K562 (cell line): Measurements from ENCODE around the gene WDR46. TPM values are rescaled to one million over a fixed set of nuclear protein-coding genes. Genes with fewer than 3 reads are reported as not detected.

ENCODE experiments used
- ADNP ChIP-seq: fragments of 200-800 bp; sonication (Bioruptor generic); IDR thresholded peaks from 2 replicates; pipeline ENCODE4 v1.6.1; 2016; ENCODE audit warnings: missing genetic modification characterization, missing compliant biosample characterization
- ATF2 ChIP-seq: sonication (generic); formaldehyde crosslinking; IDR thresholded peaks from 2 replicates; pipeline ENCODE4 v1.8.1; 2022; ENCODE audit warnings: missing genetic modification reagents
- CREB1 ChIP-seq, 2 experiments: sonication (generic) in 1 of 2; formaldehyde crosslinking in 1 of 2; IDR thresholded peaks; 2 replicates each; pipeline versions ENCODE4 v1.6.1 to v1.8.0; 2012 to 2022; ENCODE audit warnings: inconsistent platforms in 1 of 2, mild to moderate bottlenecking in 1 of 2, missing genetic modification reagents in 1 of 2, moderate library complexity in 1 of 2
- EP400 ChIP-seq: fragments of 450-650 bp; IDR thresholded peaks from 2 replicates; pipeline ENCODE4 v1.6.1; 2017; ENCODE audit warnings: antibody characterized with exemption, mild to moderate bottlenecking, moderate library complexity
- HDAC3 ChIP-seq: fragments of 450-650 bp; IDR thresholded peaks from 2 replicates; pipeline ENCODE4 v1.6.1; 2018; ENCODE audit warnings: borderline replicate concordance, mild to moderate bottlenecking, moderate library complexity; ENCODE audit not compliant: partially characterized antibody
- KLF16 ChIP-seq: IDR thresholded peaks from 2 replicates; pipeline ENCODE4 v1.6.1; 2016; ENCODE audit warnings: antibody characterized with exemption
- NFIC ChIP-seq: fragments of 450-650 bp; IDR thresholded peaks from 2 replicates; pipeline ENCODE4 v1.6.1; 2017; ENCODE audit warnings: mild to moderate bottlenecking, inconsistent platforms
- NONO ChIP-seq, 2 experiments: fragments of 200-400 bp in 1 of 2; fragments of 450-650 bp in 1 of 2; formaldehyde crosslinking in 1 of 2; IDR thresholded peaks; 2 replicates each; pipeline ENCODE4 v1.6.1; 2017; ENCODE audit warnings: low read depth in 2 of 2, mild to moderate bottlenecking in 2 of 2, moderate library complexity in 2 of 2, low read length in 1 of 2
- POLR2B ChIP-seq: fragments of 450-650 bp; IDR thresholded peaks from 2 replicates; pipeline ENCODE4 v1.6.1; 2018; ENCODE audit warnings: low read depth; ENCODE audit not compliant: partially characterized antibody
- RHOXF2B ChIP-seq: fragments of 250-450 bp; sonication (Bioruptor Pico); conservative IDR thresholded peaks from 2 replicates; pipeline ENCODE4 v1.5.1; 2021
- SRF ChIP-seq, 2 experiments: fragments of 250-450, 450-650 bp in 1 of 2; sonication (Bioruptor Pico) in 1 of 2; sonication (generic) in 1 of 2; formaldehyde crosslinking; IDR thresholded peaks; 2 replicates each; pipeline versions ENCODE4 v1.5.0 to v1.5.1; 2020 to 2022; ENCODE audit warnings: mild to moderate bottlenecking in 1 of 2, missing genetic modification reagents in 1 of 2
- STAT5B ChIP-seq: fragments of 250-450 bp; sonication (Bioruptor Pico); IDR thresholded peaks from 2 replicates; pipeline ENCODE4 v1.8.0; 2021; ENCODE audit warnings: mild to moderate bottlenecking, inconsistent platforms
- ZBED1 ChIP-seq: IDR thresholded peaks from 2 replicates; pipeline ENCODE4 v1.6.1; 2014
- ZNF140 ChIP-seq: fragments of 250-450 bp; sonication (Bioruptor Pico); IDR thresholded peaks from 2 replicates; pipeline ENCODE4 v1.8.0; 2021; ENCODE audit warnings: moderate library complexity, mild to moderate bottlenecking, inconsistent platforms
- ZNF324 ChIP-seq: fragments of 250-450 bp; sonication (Bioruptor Pico); IDR thresholded peaks from 2 replicates; pipeline ENCODE4 v1.4.0; 2020; ENCODE audit warnings: mild to moderate bottlenecking
- ZNF407 ChIP-seq: fragments of 450-650 bp; IDR thresholded peaks from 2 replicates; pipeline ENCODE4 v1.6.1; 2016; ENCODE audit warnings: low read depth
- ZNF707 ChIP-seq: fragments of 250-450 bp; sonication (Bioruptor Pico); conservative IDR thresholded peaks from 2 replicates; pipeline ENCODE4 v1.8.0; 2022; ENCODE audit warnings: inconsistent platforms, mild to moderate bottlenecking, moderate library complexity
- polyA plus RNA-seq, 8 experiments: library from polyadenylated mRNA; depleted of rRNA in 4 of 8; stranded (reverse) in 5 of 8; unstranded in 3 of 8; fragments of >200 nt; fragmentation: Nextera tagmentation in 2 of 8; fragmentation: Illumina TruSeq in 1 of 8; extraction: Ambion mirVana in 2 of 8; extraction: Trizol in 1 of 8; gene quantifications; 2 replicates each; pipeline versions ENCODE4 v1.2.1 to v1.2.3, GENCODE V29; 2011 to 2014; ENCODE audit warnings: inconsistent platforms in 1 of 8, missing spikeins in 1 of 8
- total RNA-seq, 7 experiments: library from RNA; depleted of rRNA in 6 of 7; stranded (reverse); fragments of >200 nt in 6 of 7; fragmentation: Illumina TruSeq in 2 of 7; extraction: Trizol in 2 of 7; gene quantifications; 2 replicates each; pipeline versions ENCODE4 v1.2.1 to v1.2.3, GENCODE V29; 2011 to 2021; ENCODE audit warnings: low replicate concordance in 1 of 7

WDR46 gene
- total and polyA plus RNA-seq, 9 of the 15 experiments (the other 6 are each of a cell fraction or from before 2014, with no cell fraction given), result 8.9 to 146 (median 93.1) TPM

GRCh38 chr6:33320315-33321181 is 31.5 kb upstream of the WDR46 start (continued):
- no peak for TF ChIP-seq ZNF707 (CRISPR knock-in tag)
- TF ChIP-seq ZBED1, result no peak
- TF ChIP-seq ATF2 (CRISPR knock-in tag), result peak; percentile 77; the same call in 1 of the 2 replicates
- TF ChIP-seq NONO (IDR thresholded peaks at IDR 0.05; ENCODE audit: low read depth in 2 of 2, low read length in 1 of 2), result no peak
- TF ChIP-seq ZNF407, result no peak
- no peak for TF ChIP-seq ZNF140 (CRISPR knock-in tag)
- no peak for TF ChIP-seq SRF (CRISPR knock-in tag; IDR thresholded peaks at IDR 0.05)
- peak; percentile 71 for TF ChIP-seq EP400
- no peak for TF ChIP-seq ZNF324
- TF ChIP-seq ADNP (tag), result no peak
- TF ChIP-seq HDAC3, result no peak
- TF ChIP-seq RHOXF2B (CRISPR knock-in tag), result no peak
- no peak for TF ChIP-seq CREB1 (IDR thresholded peaks at IDR 0.05)
- peak; percentile 48; the same call in 1 of the 2 replicates for TF ChIP-seq CREB1 (CRISPR knock-in tag; IDR thresholded peaks at IDR 0.05)
- no peak for TF ChIP-seq STAT5B (CRISPR knock-in tag)
- TF ChIP-seq POLR2B, result no peak
- peak; percentile 58 for TF ChIP-seq NFIC
- no peak for TF ChIP-seq KLF16
